OCI-LY1 (cell line): ENCODE measurements around the gene TCF7.

Experiments
- H2AFZ ChIP-seq: fragments of 200-600 bp; sonication (generic), shearing (Covaris generic); 2 replicates; pipeline ENCODE4 v1.6.0; 2014; ENCODE audit warnings: antibody characterized with exemption, mild to moderate bottlenecking, low read length
- H3F3A ChIP-seq: fragments of 200-600 bp; sonication (generic), shearing (Covaris generic); 2 replicates; pipeline ENCODE4 v1.6.0; 2014; ENCODE audit warnings: mild to moderate bottlenecking, antibody characterized with exemption, low read length, moderate library complexity; ENCODE audit not compliant: insufficient read depth
- H3K27ac ChIP-seq: fragments of 200-600 bp; sonication (generic); 2 replicates; pipeline ENCODE4 v1.5.1; 2014; ENCODE audit warnings: low read length, mixed run types, mild to moderate bottlenecking, low read depth; ENCODE audit not compliant: poor library complexity, severe bottlenecking
- H3K27me3 ChIP-seq: fragments of 200-600 bp; sonication (generic); 2 replicates; pipeline ENCODE4 v1.6.0; 2014; ENCODE audit warnings: antibody characterized with exemption, mild to moderate bottlenecking, low read length, moderate library complexity; ENCODE audit not compliant: insufficient read depth
- H3K36me3 ChIP-seq: fragments of 200-600 bp; sonication (generic); 2 replicates; pipeline ENCODE4 v1.6.1; 2014; ENCODE audit warnings: mild to moderate bottlenecking, antibody characterized with exemption, low read length, moderate library complexity, mixed read lengths; ENCODE audit not compliant: insufficient read depth
- H3K4me1 ChIP-seq: fragments of 200-600 bp; sonication (generic); 2 replicates; pipeline ENCODE4 v1.5.1; 2014; ENCODE audit warnings: mild to moderate bottlenecking, low read length, moderate library complexity; ENCODE audit not compliant: insufficient read depth, severe bottlenecking
- H3K4me2 ChIP-seq: fragments of 200-600 bp; sonication (generic), shearing (Covaris generic); 2 replicates; pipeline ENCODE4 v1.6.1; 2014; ENCODE audit warnings: low read length
- H3K4me3 ChIP-seq: fragments of 200-600 bp; sonication (generic); 2 replicates; pipeline ENCODE4 v1.5.1; 2014; ENCODE audit warnings: low read length, low read depth, mild to moderate bottlenecking, mixed read lengths; ENCODE audit not compliant: poor library complexity, severe bottlenecking
- H3K79me2 ChIP-seq: fragments of 200-600 bp; shearing (Covaris generic); 2 replicates; pipeline ENCODE4 v1.6.1; 2016; ENCODE audit warnings: mixed run types, low read length, mixed read lengths; ENCODE audit not compliant: insufficient read depth
- H3K9ac ChIP-seq: fragments of 200-600 bp; sonication (generic), shearing (Covaris generic); 2 replicates; pipeline ENCODE4 v1.6.1; 2014; ENCODE audit warnings: mild to moderate bottlenecking, low read length, mixed read lengths
- H3K9me2 ChIP-seq: fragments of 200-600 bp; sonication (generic), shearing (Covaris generic); 2 replicates; pipeline ENCODE4 v1.6.1; 2014; ENCODE audit warnings: low read depth, mild to moderate bottlenecking, low read length, mixed read lengths
- H3K9me3 ChIP-seq: fragments of 200-600 bp; shearing (Covaris generic); 2 replicates; pipeline ENCODE4 v1.6.1; 2014; ENCODE audit warnings: low read length, mixed read lengths
- H4K20me1 ChIP-seq: fragments of 200-600 bp; sonication (generic), shearing (Covaris generic); 2 replicates; pipeline ENCODE4 v1.6.0; 2016; ENCODE audit warnings: mild to moderate bottlenecking, low read length; ENCODE audit not compliant: insufficient read depth
- EZH2 ChIP-seq: fragments of 200-600 bp; sonication (generic), shearing (Covaris generic); IDR thresholded peaks from 2 replicates; pipeline ENCODE4 v1.8.0; 2017; ENCODE audit warnings: borderline replicate concordance, mixed run types, mild to moderate bottlenecking, antibody characterized with exemption, low read length, moderate library complexity, mixed read lengths
- TF ChIP-seq, protein P1 (sequence below): fragments of 200-600 bp; sonication (generic), shearing (Covaris generic); IDR thresholded peaks from 2 replicates; pipeline ENCODE4 v1.5.1; 2017; ENCODE audit warnings: mild to moderate bottlenecking, antibody characterized with exemption, low read length, moderate library complexity, mixed read lengths

TCF7 gene

DNA sequence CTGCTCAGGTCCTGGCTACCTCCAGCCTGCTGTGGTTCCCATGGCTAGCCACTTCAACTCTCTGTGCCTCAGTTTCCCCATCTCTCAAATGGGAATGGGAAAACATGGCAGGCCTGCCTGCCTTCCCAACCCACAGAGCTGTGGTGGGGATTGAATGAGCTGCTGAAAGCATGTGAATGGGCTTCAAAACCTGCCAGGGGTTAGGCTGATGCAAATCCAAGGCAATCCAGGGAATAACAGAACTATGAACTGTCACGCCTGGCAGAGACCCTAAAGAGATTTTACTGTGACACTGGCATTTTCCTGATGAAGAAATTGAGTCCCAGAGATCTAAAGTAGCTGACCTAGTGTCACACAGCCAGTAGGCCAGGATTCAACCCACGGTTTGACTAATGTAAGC lies 29.9 kb upstream of the TCF7 start:
- H3K9me3 ChIP-seq: no peaks in the 10 kb centered on the region
- no peaks in the 10 kb centered on the region for H3K36me3 ChIP-seq
- no peak overlapping the region for H3K4me2 ChIP-seq
- no peaks in the 10 kb centered on the region for H3K79me2 ChIP-seq
- TF ChIP-seq, protein P1, sequence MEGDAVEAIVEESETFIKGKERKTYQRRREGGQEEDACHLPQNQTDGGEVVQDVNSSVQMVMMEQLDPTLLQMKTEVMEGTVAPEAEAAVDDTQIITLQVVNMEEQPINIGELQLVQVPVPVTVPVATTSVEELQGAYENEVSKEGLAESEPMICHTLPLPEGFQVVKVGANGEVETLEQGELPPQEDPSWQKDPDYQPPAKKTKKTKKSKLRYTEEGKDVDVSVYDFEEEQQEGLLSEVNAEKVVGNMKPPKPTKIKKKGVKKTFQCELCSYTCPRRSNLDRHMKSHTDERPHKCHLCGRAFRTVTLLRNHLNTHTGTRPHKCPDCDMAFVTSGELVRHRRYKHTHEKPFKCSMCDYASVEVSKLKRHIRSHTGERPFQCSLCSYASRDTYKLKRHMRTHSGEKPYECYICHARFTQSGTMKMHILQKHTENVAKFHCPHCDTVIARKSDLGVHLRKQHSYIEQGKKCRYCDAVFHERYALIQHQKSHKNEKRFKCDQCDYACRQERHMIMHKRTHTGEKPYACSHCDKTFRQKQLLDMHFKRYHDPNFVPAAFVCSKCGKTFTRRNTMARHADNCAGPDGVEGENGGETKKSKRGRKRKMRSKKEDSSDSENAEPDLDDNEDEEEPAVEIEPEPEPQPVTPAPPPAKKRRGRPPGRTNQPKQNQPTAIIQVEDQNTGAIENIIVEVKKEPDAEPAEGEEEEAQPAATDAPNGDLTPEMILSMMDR: no peak
- TF ChIP-seq EZH2: no peak
- H3F3A ChIP-seq: no peaks in the 10 kb centered on the region
- no peak overlapping the region for H2AFZ ChIP-seq
- no peaks in the 10 kb centered on the region for H3K9me2 ChIP-seq
- no peak overlapping the region for H3K9ac ChIP-seq
- H3K27ac ChIP-seq: no peak overlapping the region
- H3K4me3 ChIP-seq: no peak overlapping the region
- H3K27me3 ChIP-seq: no peaks in the 10 kb centered on the region; the same call in 1 of the 2 replicates
- no peaks in the 10 kb centered on the region for H4K20me1 ChIP-seq
- no peaks in the 10 kb centered on the region for H3K4me1 ChIP-seq

DNA sequence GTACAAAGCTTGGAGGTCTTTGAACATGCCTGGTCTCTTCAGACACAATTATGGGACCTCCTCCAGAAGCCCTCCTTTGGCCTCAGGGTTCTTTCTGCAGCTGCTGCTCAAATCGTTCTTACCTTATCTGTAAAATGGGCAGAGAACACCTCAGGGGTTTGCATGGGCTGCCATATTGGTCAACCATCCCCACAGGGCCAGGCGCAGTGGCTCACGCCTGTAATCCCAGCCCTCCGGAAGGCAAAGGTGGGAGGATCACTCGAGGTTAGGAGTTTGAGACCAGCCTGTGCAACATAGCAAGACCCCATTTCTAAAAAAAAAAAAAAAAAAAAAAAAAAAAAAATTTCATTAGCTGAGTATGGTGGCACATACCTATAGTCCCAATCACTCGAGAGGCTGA lies 29.1 kb upstream of the TCF7 start:
- Histone ChIP-seq H3K27ac (no peak overlapping the region), H3K4me2 (no peak overlapping the region), H3K36me3 (no peaks in the 10 kb centered on the region), H3K9me3 (no peaks in the 10 kb centered on the region), H3K4me3 (no peak overlapping the region), H3K4me1 (peaks cover 5% of the 10 kb centered on the region), H3F3A (no peaks in the 10 kb centered on the region), H3K79me2 (no peaks in the 10 kb centered on the region), H2AFZ (no peak overlapping the region), H3K27me3 (0 out of 2 replicates have a peak, but pooled peaks cover 4% of the 10 kb centered on the region), H4K20me1 (no peaks in the 10 kb centered on the region), H3K9me2 (no peaks in the 10 kb centered on the region), H3K9ac (no peak overlapping the region)
- TF ChIP-seq, protein P1: no peak
- TF ChIP-seq EZH2: no peak

DNA sequence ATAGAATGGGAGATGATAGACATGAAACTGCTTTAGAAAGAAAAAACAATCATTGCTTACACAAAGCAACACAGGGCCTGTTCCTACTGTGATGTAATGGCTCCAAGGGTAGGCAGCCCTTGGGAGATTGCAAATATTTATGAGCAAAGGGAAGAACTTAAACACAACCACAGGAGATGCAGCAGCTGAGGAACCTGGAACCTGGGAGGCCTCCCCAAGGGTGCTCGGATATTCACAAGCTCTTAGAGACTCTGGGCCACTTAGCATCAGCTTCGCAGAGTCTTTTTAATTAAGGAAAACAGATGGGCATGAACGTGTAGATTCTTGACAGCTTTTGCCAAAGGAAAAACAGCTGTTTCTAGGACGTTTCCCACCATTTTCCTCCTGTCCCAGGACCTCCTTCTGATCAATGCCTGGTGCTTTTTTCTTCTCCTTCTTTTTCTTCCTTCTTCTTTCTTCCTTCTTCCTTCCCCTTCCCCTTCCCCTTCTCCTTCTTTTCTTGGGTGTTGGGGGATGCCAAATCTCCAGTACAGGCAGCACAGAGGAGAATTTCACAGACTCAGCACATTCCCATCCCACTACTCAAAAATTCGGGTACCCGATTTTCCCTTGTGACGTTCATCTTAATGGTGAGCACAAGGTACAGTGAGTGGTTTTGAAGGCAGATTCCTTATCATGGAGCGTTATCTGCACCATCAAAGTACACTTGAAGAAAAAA lies 28.1 kb upstream of the TCF7 start:
- no peak overlapping the region for H2AFZ ChIP-seq
- H3K9me2 ChIP-seq: no peaks in the 10 kb centered on the region
- H3K4me3 ChIP-seq: no peak overlapping the region
- no peaks in the 10 kb centered on the region for H3K9me3 ChIP-seq
- H3F3A ChIP-seq: no peaks in the 10 kb centered on the region
- H3K27ac ChIP-seq: no peak overlapping the region
- H3K79me2 ChIP-seq: no peaks in the 10 kb centered on the region
- H4K20me1 ChIP-seq: no peaks in the 10 kb centered on the region
- TF ChIP-seq, protein P1: no peak
- TF ChIP-seq EZH2: no peak
- no peak overlapping the region for H3K9ac ChIP-seq
- H3K4me2 ChIP-seq: no peak overlapping the region
- peaks cover 13% of the 10 kb centered on the region for H3K4me1 ChIP-seq
- H3K36me3 ChIP-seq: no peaks in the 10 kb centered on the region
- peaks cover 4% of the 10 kb centered on the region; the same call in 1 of the 2 replicates for H3K27me3 ChIP-seq
